DMS 273 (cell line): ENCODE results near the gene CGB7.
"Not testable (repeated sequence)": the region's sequence is repeated elsewhere in the genome, so short reads cannot be mapped to it uniquely, and the experiment has no call there.

Source experiments
- DNase-seq: peaks from one replicate; lab custom pipeline; 2025; ENCODE audit not compliant: unreplicated experiment; lab: John Stamatoyannopoulos, UW

The CGB7 gene

GRCh38 chr19:49042666-49043065 lies 14.9 kb downstream of the CGB7 start:
- DNase-seq = not testable (repeated sequence)

- DNase-seq = no peak
These were observed 15.4 kb downstream of the CGB7 start for GRCh38 chr19:49042177-49042576.

- DNase-seq = not testable (repeated sequence)
These were observed 17.8 kb downstream of the CGB7 start for GRCh38 chr19:49039736-49040135.

- DNase-seq = not testable (repeated sequence)
These were observed 18.8 kb downstream of the CGB7 start for GRCh38 chr19:49038557-49039276.

- DNase-seq = not testable (repeated sequence)
These were observed 19.4 kb downstream of the CGB7 start for GRCh38 chr19:49038111-49038510.

- peak; percentile 79 for DNase-seq
These were observed 20.7 kb downstream of the CGB7 start, which contains the start of gene CGB1 for GRCh38 chr19:49036815-49037214. Gene CGB1 (minus strand): TSS chr19:49036895. CDS start chr19:49036711, 184 bp downstream.

- peak; percentile 81 for DNase-seq
These were observed 25.8 kb downstream of the CGB7 start, which contains the start of gene CGB2 for GRCh38 chr19:49031642-49032301. Gene CGB2 (plus strand): TSS chr19:49031890. CDS start chr19:49032096, 206 bp downstream.

- DNase-seq = not testable (repeated sequence)
These were observed 27.2 kb downstream of the CGB7 start for GRCh38 chr19:49030323-49030722.

GRCh38 chr19:49029749-49030148 lies 27.8 kb downstream of the CGB7 start:
- not testable (repeated sequence) for DNase-seq

GRCh38 chr19:49028686-49029085 lies 28.9 kb downstream of the CGB7 start:
- DNase-seq = not testable (repeated sequence)

GRCh38 chr19:49025599-49025998 lies 31.9 kb downstream of the CGB7 start:
- not testable (repeated sequence) for DNase-seq

GRCh38 chr19:49025088-49025487 lies 32.5 kb downstream of the CGB7 start:
- not testable (repeated sequence) for DNase-seq

- DNase-seq = not testable (repeated sequence)
These were observed 33.3 kb downstream of the CGB7 start, which contains the start of gene CGB3 for GRCh38 chr19:49024233-49024632. Gene CGB3 (minus strand): TSS chr19:49024333. CDS start chr19:49023971, 362 bp downstream.

GRCh38 chr19:49022116-49022515 lies 35.4 kb downstream of the CGB7 start:
- DNase-seq = no peak

- peak; percentile 37 for DNase-seq
These were observed 36.3 kb downstream of the CGB7 start for GRCh38 chr19:49020931-49021895.

GRCh38 chr19:49020342-49020741 lies 37.2 kb downstream of the CGB7 start:
- DNase-seq = peak; percentile 39

GRCh38 chr19:49019242-49019932 lies 38.2 kb downstream of the CGB7 start:
- peak; percentile 80 for DNase-seq

- DNase-seq = peak; percentile 56
These were observed 38.9 kb downstream of the CGB7 start for GRCh38 chr19:49018388-49019241.

- DNase-seq = peak; percentile 92
These were observed 39.7 kb downstream of the CGB7 start for GRCh38 chr19:49017666-49018351.
